GM20431 (cell line): Measurements from ENCODE around the gene CMIP.

Experiments used
- in situ Hi-C: fragments of 300-500 bp; cut with MseI, MboI; formaldehyde crosslinking; loops from one replicate; pipeline ENCODE4 v1.15.0; 2020; ENCODE audit warnings: low sequenced_read_pairs; ENCODE audit not compliant: unreplicated experiment

The CMIP gene

GRCh38 chr16:81637336-81638235, 193.0 kb downstream of the CMIP start:
- in situ Hi-C loops: no loop called here

- in situ Hi-C loops: no loop called here
These were observed 193.8 kb downstream of the CMIP start for GRCh38 chr16:81638286-81638945.

GRCh38 chr16:81639348-81639747, 194.7 kb downstream of the CMIP start:
- in situ Hi-C loops: no loop called here

- in situ Hi-C loops: no loop called here
These were observed 195.5 kb downstream of the CMIP start for GRCh38 chr16:81639931-81640680.

GRCh38 chr16:81640681-81641070, 196.1 kb downstream of the CMIP start:
- in situ Hi-C loops: no loop called here

GRCh38 chr16:81641395-81642106, 196.9 kb downstream of the CMIP start:
- in situ Hi-C loops: no loop called here

GRCh38 chr16:81642107-81642436, 197.5 kb downstream of the CMIP start:
- in situ Hi-C loops: no loop called here

GRCh38 chr16:81642943-81643342, 198.3 kb downstream of the CMIP start:
- in situ Hi-C loops: no loop called here

- in situ Hi-C loops: no loop called here
These were observed 200.7 kb downstream of the CMIP start for GRCh38 chr16:81645266-81645694.

GRCh38 chr16:81645925-81646324, 201.3 kb downstream of the CMIP start:
- in situ Hi-C loops: no loop called here

GRCh38 chr16:81646561-81646960, 202.0 kb downstream of the CMIP start:
- in situ Hi-C loops: no loop called here

GRCh38 chr16:81647527-81647926, 202.9 kb downstream of the CMIP start:
- in situ Hi-C loops: no loop called here

- in situ Hi-C loops: no loop called here
These were observed 205.1 kb downstream of the CMIP start for GRCh38 chr16:81649561-81650184.

- in situ Hi-C loops: no loop called here
These were observed 205.7 kb downstream of the CMIP start for GRCh38 chr16:81650281-81650680.

- in situ Hi-C loops: no loop called here
These were observed 206.5 kb downstream of the CMIP start for GRCh38 chr16:81650982-81651562.

- in situ Hi-C loops: no loop called here
These were observed 207.4 kb downstream of the CMIP start for GRCh38 chr16:81651758-81652718.

- in situ Hi-C loops: no loop called here
These were observed 208.3 kb downstream of the CMIP start for GRCh38 chr16:81652798-81653505.

GRCh38 chr16:81654346-81654745, 209.7 kb downstream of the CMIP start:
- in situ Hi-C loops: no loop called here
